ENCODE results near the gene PIK3CB. TPM values are rescaled to one million over a fixed set of nuclear protein-coding genes. Genes with fewer than 3 reads are reported as not detected.

PIK3CB gene
- polyA plus RNA-seq, 1 of the 3 experiments (the other 2 are of a cell fraction) = 6.8 TPM

- no peak overlapping the region for H3K4me3 ChIP-seq (ENCODE audit: low read depth in 2 of 2, low read length in 1 of 2)
- H3K79me2 ChIP-seq (ENCODE audit: insufficient read depth) = peaks cover 12% of the 10 kb centered on the region; the same call in 1 of the 2 replicates
- H3K36me3 ChIP-seq (replicated peaks in 1 of 2; ENCODE audit: control insufficient read depth in 1 of 2, insufficient read depth in 2 of 2, low read length in 1 of 2) = no peaks in the 10 kb centered on the region
- H3K4me2 ChIP-seq = no peak overlapping the region
- TF ChIP-seq NFIC (IDR thresholded peaks at IDR 0.05; ENCODE audit: borderline replicate concordance) (no peak), SIN3A (IDR thresholded peaks at IDR 0.05; ENCODE audit: borderline replicate concordance, low read depth, low read length) (no peak), FOSL2 (IDR thresholded peaks at IDR 0.05; ENCODE audit: borderline replicate concordance, low read depth) (no peak), PBX3 (IDR thresholded peaks at IDR 0.05) (no peak), ELF1 (IDR thresholded peaks at IDR 0.05) (no peak), IRF3 (IDR thresholded peaks at IDR 0.05; ENCODE audit: low read depth, low read length) (no peak), GATA2 (CRISPR knock-in tag; IDR thresholded peaks at IDR 0.05) (no peak), TCF12 (IDR thresholded peaks at IDR 0.05) (no peak), EP300 (IDR thresholded peaks at IDR 0.05; ENCODE audit: borderline replicate concordance in 1 of 2, low read depth in 1 of 2, low read length in 1 of 2) (no peak), REST (IDR thresholded peaks at IDR 0.05; ENCODE audit: low read depth, low read length) (no peak), TAF1 (IDR thresholded peaks at IDR 0.05; ENCODE audit: borderline replicate concordance, low read depth, low read length) (no peak), MEF2A (IDR thresholded peaks at IDR 0.05; ENCODE audit: borderline replicate concordance, low read depth) (no peak), POLR2AphosphoS5 (IDR thresholded peaks at IDR 0.05; ENCODE audit: low read depth, low read length) (no peak), NRF1 (IDR thresholded peaks at IDR 0.05; ENCODE audit: low read depth, low read length) (no peak), EZH2phosphoT487 (IDR thresholded peaks at IDR 0.05; ENCODE audit: borderline replicate concordance, low read depth) (no peak), FOXJ3 (CRISPR knock-in tag; IDR thresholded peaks at IDR 0.05) (no peak), RFX5 (IDR thresholded peaks at IDR 0.05; ENCODE audit: low read length) (no peak), USF1 (IDR thresholded peaks at IDR 0.05; ENCODE audit: borderline replicate concordance, low read depth) (no peak), TEAD4 (IDR thresholded peaks at IDR 0.05; ENCODE audit: borderline replicate concordance, insufficient read depth) (no peak), RAD21 (IDR thresholded peaks at IDR 0.05; ENCODE audit: low read length) (no peak)
- no peak for DNase-seq
- H3F3A ChIP-seq (replicated peaks; ENCODE audit: insufficient read depth) = no peaks in the 10 kb centered on the region
- H3K9me3 ChIP-seq = no peaks in the 10 kb centered on the region
- no CpG with 5 or more reads among the region's 1 CpG for WGBS (ENCODE audit: low lambda C conversion rate)
- H3K9me2 ChIP-seq = no peaks in the 10 kb centered on the region
- no peak overlapping the region for H3K27ac ChIP-seq (ENCODE audit: low read depth in 2 of 2, low read length in 1 of 2)
- no peak overlapping the region for H2AFZ ChIP-seq (ENCODE audit: low read depth)
- no peaks in the 10 kb centered on the region for H4K20me1 ChIP-seq (ENCODE audit: insufficient read depth)
- H3K4me1 ChIP-seq (ENCODE audit: control insufficient read depth in 1 of 2, insufficient read depth in 2 of 2, low read depth in 1 of 2, low read length in 1 of 2) = no peaks in the 10 kb centered on the region
- ChIA-PET POLR2A (no interaction called here), CTCF (interaction anchor here (1.5 kb wide), 2 partner anchors 29 to 173 kb away, joined by 3 read pairs; no protein-coding TSS in a partner anchor)
- no peak overlapping the region for H3K9ac ChIP-seq
- H3K27me3 ChIP-seq (ENCODE audit: insufficient read depth) = no peaks in the 10 kb centered on the region
Measured at GRCh38 chr3:138768125-138768524, 66.6 kb downstream of the PIK3CB start.
